GM18499 (cell line): ENCODE measurements around the gene ZDHHC5.

ENCODE experiments used
- ATAC-seq: cut with Tn5 transposase; IDR thresholded peaks from one replicate; pipeline ENCODE4 v1.9.1; 2021; ENCODE audit warnings: moderate number of reproducible peaks; ENCODE audit not compliant: insufficient read depth, unreplicated experiment

Gene ZDHHC5

GRCh38 chr11:57667736-57668433 lies at the start of gene ZDHHC5:
TSS of gene ZDHHC5 (plus strand) at chr11:57668114. CDS start at chr11:57673091, 4,977 bp downstream.
- ATAC-seq, result peak; percentile 73

DNA sequence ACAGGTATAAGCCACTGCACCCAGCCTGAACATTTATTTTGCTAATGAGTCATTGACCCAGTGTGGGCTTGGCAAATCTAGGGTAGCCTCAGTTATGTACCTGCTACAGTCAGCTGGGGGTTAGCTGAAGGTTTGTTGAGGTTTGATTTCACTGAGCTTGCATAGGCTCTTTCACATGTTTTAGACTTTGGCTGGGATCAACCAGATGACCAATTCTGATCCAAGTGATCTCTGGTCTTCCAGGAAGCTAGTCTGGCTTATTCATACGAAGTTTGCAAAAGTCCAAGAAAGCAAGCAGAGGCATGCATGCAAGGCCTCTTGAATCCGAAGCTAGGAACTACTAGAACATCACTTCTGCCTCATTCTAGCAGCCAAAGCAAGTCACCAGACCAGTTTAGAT lies 49.5 kb upstream of the ZDHHC5 start:
- ATAC-seq, result no peak

GRCh38 chr11:57619331-57619730 lies 48.6 kb upstream of the ZDHHC5 start:
- ATAC-seq, result no peak

GRCh38 chr11:57620467-57620866 lies 47.4 kb upstream of the ZDHHC5 start:
- no peak for ATAC-seq

GRCh38 chr11:57622263-57622662 lies 45.7 kb upstream of the ZDHHC5 start:
- ATAC-seq, result no peak

DNA sequence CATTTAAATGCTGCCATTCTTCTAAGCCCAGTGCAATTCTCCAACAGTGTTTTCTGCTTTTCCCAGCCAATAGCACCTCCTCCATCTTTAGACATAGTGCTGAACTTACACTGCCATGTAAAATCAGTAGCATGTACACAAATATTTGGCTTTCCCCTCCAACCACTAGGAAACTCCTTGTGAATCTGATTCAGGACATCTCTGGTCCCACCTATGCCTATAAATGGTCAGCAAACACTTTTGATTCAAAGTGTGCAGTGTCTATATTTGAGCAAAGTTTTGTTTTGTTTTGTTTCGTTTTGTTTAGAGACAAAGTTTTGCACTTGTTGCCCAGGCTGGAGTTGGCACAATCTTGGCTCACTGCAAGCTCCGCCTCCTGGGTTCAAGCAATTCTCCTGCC lies 43.0 kb upstream of the ZDHHC5 start:
- no peak for ATAC-seq

DNA sequence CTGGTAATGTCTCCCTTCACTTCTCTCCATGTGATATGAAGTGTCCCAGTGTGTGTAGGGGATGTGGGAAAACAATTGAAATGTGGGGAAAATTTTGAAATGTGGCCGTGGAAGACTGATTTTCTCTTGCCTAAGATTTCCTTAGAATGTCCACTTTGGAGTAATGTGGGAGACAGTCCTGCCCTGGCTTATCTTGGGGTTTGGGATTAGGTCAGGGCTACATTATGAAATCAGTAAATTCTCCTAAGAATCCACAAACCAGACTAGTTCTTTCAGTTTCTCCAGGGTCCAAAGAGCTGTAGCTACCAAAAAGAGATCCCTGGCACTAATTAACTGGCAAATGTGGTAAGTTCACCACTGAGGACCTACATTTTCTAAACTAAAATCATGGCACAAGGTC lies 41.0 kb upstream of the ZDHHC5 start:
- no peak for ATAC-seq

DNA sequence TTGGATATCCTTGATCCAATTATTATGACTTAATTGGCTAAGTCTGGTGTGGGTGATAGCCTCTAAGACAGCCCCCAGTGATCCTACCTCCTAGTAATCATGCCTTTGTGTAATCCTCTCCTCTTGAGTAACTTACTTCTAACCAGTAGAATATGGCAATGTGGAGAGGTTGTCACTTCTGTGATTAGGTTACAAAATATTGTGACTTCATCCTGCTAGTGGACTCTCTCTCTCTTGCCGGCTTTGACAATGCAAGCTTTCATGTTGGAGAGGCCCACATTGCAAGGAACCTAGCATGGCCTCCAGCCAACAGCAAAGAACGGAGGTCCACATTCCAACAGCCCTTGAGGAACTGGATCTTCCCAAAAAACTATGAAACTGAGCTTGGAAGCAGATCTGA lies 37.7 kb upstream of the ZDHHC5 start:
- ATAC-seq, result no peak

GRCh38 chr11:57632116-57632515 lies 35.8 kb upstream of the ZDHHC5 start:
- no peak for ATAC-seq

DNA sequence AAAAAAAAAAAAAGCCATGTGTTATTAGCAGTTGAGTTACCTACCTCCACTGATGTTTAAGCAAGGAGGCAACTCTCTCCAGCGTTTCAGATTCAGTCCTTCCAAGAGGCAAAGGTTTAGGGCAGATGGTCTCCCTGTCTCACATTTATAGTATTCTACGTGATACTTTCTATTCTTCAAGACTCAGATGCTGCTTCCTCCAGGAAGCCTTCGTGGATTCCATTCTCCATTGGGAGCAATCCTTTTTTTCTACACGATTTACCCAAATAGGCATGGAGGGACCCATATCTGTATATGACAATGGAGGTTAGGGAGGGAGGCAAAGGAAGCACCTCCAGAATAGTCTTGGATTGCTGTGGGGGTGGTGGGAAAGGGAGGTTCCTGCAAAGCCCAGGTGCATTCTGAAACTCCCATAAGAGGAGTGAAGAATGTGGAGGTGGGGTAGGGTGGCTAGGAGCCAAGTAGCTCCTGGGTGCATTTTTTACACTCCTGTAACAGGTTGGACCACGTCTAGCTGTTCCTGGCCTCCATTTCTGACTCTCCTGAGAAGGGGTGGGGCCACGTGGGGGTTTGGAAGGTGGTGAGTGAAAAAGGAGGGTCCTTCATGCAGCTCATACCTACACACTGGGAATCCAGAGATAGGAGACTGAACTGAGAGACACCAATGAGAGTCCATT lies 34.4 kb upstream of the ZDHHC5 start:
- no peak for ATAC-seq

DNA sequence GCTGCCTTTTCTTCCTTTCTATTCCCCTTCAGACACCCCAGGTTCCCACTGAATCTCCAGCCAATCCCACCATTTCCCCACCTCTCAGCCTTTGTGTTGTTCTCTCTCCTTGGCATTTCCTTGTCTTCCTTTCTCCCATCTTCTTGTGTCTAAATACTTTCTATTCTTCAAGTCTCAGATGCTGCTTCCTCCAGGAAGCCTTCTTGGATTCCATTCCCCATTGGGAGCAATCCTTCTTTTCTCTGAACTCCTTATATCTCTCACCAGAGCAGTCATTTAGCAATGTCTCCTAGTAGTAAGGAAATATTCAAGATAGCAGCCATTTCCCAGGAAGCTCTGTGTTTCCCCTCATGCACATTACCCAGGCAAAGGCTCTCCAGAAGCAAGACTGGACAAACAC lies 33.6 kb upstream of the ZDHHC5 start:
- no peak for ATAC-seq

DNA sequence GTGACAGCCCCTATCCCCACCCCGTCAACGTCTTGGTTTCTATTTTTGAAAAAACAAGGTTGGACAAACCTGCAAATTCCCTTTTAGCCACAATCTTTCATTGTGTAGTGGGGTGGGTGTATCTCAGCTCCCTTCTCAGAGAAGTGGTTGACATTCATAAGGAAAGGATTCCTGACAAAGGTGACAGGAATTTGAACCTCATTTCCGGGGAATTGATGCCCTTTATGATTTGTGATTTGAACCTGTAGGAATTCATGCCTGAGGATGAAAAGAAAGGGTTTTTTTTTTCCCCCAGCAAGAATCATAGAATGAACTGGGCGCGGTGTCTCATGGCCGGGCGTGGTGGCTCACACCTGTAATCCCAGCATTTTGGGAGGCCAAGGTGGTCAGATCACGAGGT lies 32.7 kb upstream of the ZDHHC5 start:
- no peak for ATAC-seq

DNA sequence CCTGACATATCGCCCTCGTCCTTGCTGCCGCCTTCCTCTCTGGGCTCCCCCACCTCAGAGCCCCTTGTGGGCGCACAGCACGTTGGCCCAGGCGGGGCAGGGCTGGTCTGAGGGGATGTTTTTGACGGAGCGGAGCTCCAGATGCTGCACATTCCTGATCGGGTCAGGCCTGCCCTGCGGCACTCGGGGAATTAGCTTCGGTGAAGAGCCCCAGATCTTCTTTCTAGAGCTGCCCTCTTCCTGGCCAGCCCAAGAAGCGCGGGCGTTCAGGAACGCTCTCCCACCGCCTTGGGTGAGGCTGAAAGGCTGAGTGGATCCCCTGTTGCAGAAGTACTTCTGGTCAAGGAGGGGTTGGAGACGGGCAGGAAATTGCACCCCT lies 30.3 kb upstream of the ZDHHC5 start:
- no peak for ATAC-seq

DNA sequence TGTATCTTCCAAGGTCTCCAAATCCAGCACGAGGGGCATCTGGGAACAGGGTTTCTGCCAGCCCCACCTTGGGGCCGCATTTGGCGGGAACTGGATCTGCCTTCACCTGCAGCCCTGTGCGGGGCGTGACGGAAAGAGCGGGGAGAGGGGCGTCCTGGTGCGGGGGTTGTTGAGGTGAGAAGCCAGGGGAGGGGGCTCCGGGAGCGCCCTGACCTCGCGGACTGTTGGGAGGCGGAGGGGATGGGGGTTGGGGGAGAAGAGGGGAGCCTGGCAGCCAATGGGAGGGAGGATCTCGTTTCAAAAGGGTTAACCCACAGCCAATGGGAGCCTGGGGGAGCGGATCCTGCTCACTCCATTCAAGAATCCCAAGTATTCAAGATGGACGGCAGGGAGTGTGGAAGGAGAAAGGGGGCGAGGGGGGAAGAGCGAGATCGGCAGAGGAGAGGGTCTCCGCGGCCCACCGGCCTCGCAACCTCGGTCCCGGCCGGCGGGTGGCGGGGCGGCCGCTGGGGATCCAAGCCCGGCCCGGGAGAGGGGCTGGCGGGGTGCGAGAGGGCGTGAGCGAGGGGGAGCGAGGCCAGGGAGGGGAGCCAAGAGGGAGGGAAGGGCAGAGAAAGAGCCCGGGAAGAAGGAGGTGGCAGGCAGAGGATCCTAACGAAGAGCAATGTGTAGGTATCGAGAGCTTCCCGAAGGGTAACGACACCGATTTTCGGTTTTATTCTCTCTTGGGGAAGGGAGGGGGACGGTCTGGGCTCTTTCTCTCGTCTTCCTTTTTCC lies 29.7 kb upstream of the ZDHHC5 start:
- ATAC-seq, result no peak

DNA sequence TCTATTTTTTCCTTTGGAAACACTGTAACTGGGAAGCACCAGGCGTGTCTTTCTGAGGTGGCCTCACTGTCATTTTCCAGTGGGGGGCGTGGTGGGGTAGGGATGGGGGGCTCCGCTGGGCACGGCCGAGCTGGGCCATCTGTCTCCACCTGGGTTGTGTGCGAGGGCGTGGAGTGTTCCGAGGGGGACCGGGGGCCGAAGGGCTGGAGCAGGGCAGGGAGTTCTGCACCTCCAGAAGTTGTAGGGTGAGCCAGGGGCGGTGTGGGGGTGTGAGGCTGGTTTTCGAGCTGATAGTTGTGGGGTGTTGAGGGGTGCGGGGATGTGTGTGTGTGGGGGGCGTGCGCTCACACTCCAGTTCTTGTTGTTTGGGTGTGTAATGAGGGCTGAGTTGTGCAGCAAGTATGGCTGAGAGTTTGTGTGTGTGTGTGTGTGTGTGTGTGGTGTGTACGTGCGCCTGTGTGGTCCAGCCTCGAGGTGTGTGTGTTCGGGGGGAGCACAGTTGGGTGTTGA lies 29.0 kb upstream of the ZDHHC5 start:
- ATAC-seq, result no peak

DNA sequence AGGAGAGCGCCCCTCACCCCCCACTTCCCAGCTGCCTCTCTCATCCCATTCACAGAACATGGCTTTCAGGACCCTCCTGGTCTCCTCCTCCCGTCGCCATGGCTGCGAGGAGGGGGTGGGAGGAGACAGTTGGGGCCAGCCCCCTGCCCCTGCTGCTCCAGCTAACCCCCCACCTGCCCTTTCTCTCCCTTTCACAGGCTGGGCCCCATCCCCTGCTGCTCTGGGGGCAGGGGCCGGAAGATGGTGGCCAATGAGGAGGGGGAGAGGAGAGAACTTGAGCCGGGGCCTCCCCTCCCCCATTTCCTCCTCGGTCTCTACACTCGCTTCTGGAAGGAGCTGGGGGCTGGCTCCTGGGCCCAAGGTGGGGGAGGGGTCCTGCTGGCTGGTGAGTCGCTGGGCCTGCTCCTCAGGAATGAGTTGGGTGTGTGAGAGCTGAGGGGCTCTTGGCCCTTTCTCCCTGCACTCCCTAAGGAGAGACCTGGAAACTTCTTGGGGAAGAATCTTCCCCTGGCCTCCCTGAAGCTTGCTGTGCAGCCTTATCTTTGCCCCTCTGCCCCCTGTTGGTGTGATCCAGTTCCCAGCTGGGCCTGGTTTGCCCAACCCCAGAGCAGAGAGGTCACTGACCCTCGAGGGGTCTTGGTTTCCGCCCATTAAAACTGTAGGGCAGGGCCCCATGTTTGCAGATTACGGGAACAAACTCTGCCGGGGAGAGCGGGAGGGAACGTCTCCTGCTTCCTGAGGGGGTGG lies 28.4 kb upstream of the ZDHHC5 start:
- ATAC-seq, result no peak

- ATAC-seq, result no peak
Observed at GRCh38 chr11:57640068-57640800, 27.7 kb upstream of the ZDHHC5 start.

GRCh38 chr11:57641011-57641807 lies 26.7 kb upstream of the ZDHHC5 start:
- no peak for ATAC-seq

GRCh38 chr11:57643802-57644201 lies 24.1 kb upstream of the ZDHHC5 start:
- ATAC-seq, result no peak
